ENCODE data around the gene ESF1.
"Not testable (repeated sequence)": the region's sequence is repeated elsewhere in the genome, so short reads cannot be mapped to it uniquely, and the experiment has no call there.

Gene ESF1

GRCh38 chr20:13741879-13742278 is 42.8 kb downstream of the ESF1 start:
- no peak for DNase-seq (ENCODE audit: low read depth, low spot score)
- Histone ChIP-seq H3K27me3 (ENCODE audit: insufficient read depth, insufficient read length) (no peaks in the 10 kb centered on the region), H3K4me1 (ENCODE audit: insufficient read depth, insufficient read length) (no peaks in the 10 kb centered on the region), H3K4me3 (ENCODE audit: insufficient read length, low read depth) (no peak overlapping the region), H3K9ac (ENCODE audit: insufficient read length, low read depth) (no peak overlapping the region), H3K9me3 (ENCODE audit: insufficient read depth, low read length) (peaks cover 7% of the 10 kb centered on the region; the same call in 1 of the 2 replicates), H3K36me3 (ENCODE audit: insufficient read depth, insufficient read length, low read length) (peaks cover 11% of the 10 kb centered on the region)
- TF ChIP-seq SUZ12 (IDR thresholded peaks at IDR 0.05; ENCODE audit: extremely low read depth, insufficient read depth, insufficient read length) (no peak), ZNF274 (IDR thresholded peaks at IDR 0.05; ENCODE audit: low read depth, low read length) (no peak), YY1 (IDR thresholded peaks at IDR 0.05; ENCODE audit: insufficient read depth, insufficient read length) (no peak)

GRCh38 chr20:13739731-13740649 is 44.7 kb downstream of the ESF1 start:
- H3K9me3 ChIP-seq (ENCODE audit: insufficient read depth, low read length), result peaks cover 7% of the 10 kb centered on the region; the same call in 1 of the 2 replicates
- H3K9ac ChIP-seq (ENCODE audit: insufficient read length, low read depth), result no peak overlapping the region
- H3K36me3 ChIP-seq (ENCODE audit: insufficient read depth, insufficient read length, low read length), result peaks cover 15% of the 10 kb centered on the region
- H3K27me3 ChIP-seq (ENCODE audit: insufficient read depth, insufficient read length), result no peaks in the 10 kb centered on the region
- H3K4me1 ChIP-seq (ENCODE audit: insufficient read depth, insufficient read length), result no peaks in the 10 kb centered on the region
- no peak overlapping the region for H3K4me3 ChIP-seq (ENCODE audit: insufficient read length, low read depth)
- no peak for TF ChIP-seq ZNF274 (IDR thresholded peaks at IDR 0.05; ENCODE audit: low read depth, low read length)
- TF ChIP-seq YY1 (IDR thresholded peaks at IDR 0.05; ENCODE audit: insufficient read depth, insufficient read length), result no peak
- no peak for TF ChIP-seq SUZ12 (IDR thresholded peaks at IDR 0.05; ENCODE audit: extremely low read depth, insufficient read depth, insufficient read length)
- DNase-seq (ENCODE audit: low read depth, low spot score), result no peak

GRCh38 chr20:13738187-13738586 is 46.5 kb downstream of the ESF1 start:
- H3K36me3 ChIP-seq (ENCODE audit: insufficient read depth, insufficient read length, low read length), result peaks cover 18% of the 10 kb centered on the region
- DNase-seq (ENCODE audit: low read depth, low spot score); H3K9me3 ChIP-seq (ENCODE audit: insufficient read depth, low read length); H3K9ac ChIP-seq (ENCODE audit: insufficient read length, low read depth); H3K4me3 ChIP-seq (ENCODE audit: insufficient read length, low read depth); H3K4me1 ChIP-seq (ENCODE audit: insufficient read depth, insufficient read length); H3K27me3 ChIP-seq (ENCODE audit: insufficient read depth, insufficient read length): not testable (repeated sequence)

- no peaks in the 10 kb centered on the region for H3K4me1 ChIP-seq (ENCODE audit: insufficient read depth, insufficient read length)
- H3K27me3 ChIP-seq (ENCODE audit: insufficient read depth, insufficient read length), result no peaks in the 10 kb centered on the region
- TF ChIP-seq SUZ12 (IDR thresholded peaks at IDR 0.05; ENCODE audit: extremely low read depth, insufficient read depth, insufficient read length), result no peak
- no peak for TF ChIP-seq ZNF274 (IDR thresholded peaks at IDR 0.05; ENCODE audit: low read depth, low read length)
- TF ChIP-seq YY1 (IDR thresholded peaks at IDR 0.05; ENCODE audit: insufficient read depth, insufficient read length), result no peak
- H3K9me3 ChIP-seq (ENCODE audit: insufficient read depth, low read length), result peaks cover 7% of the 10 kb centered on the region; the same call in 1 of the 2 replicates
- H3K9ac ChIP-seq (ENCODE audit: insufficient read length, low read depth), result no peak overlapping the region
- DNase-seq (ENCODE audit: low read depth, low spot score), result no peak
- H3K36me3 ChIP-seq (ENCODE audit: insufficient read depth, insufficient read length, low read length), result peaks cover 30% of the 10 kb centered on the region
- no peak overlapping the region for H3K4me3 ChIP-seq (ENCODE audit: insufficient read length, low read depth)
These were observed 48.1 kb downstream of the ESF1 start for GRCh38 chr20:13736436-13737191.

- Histone ChIP-seq H3K27me3 (ENCODE audit: insufficient read depth, insufficient read length) (no peaks in the 10 kb centered on the region), H3K9ac (ENCODE audit: insufficient read length, low read depth) (no peak overlapping the region), H3K4me3 (ENCODE audit: insufficient read length, low read depth) (no peak overlapping the region), H3K9me3 (ENCODE audit: insufficient read depth, low read length) (peaks cover 4% of the 10 kb centered on the region; the same call in 1 of the 2 replicates), H3K4me1 (ENCODE audit: insufficient read depth, insufficient read length) (no peaks in the 10 kb centered on the region), H3K36me3 (ENCODE audit: insufficient read depth, insufficient read length, low read length) (peaks cover 25% of the 10 kb centered on the region)
- DNase-seq (ENCODE audit: low read depth, low spot score), result no peak
- no peak for TF ChIP-seq YY1 (IDR thresholded peaks at IDR 0.05; ENCODE audit: insufficient read depth, insufficient read length)
- no peak for TF ChIP-seq SUZ12 (IDR thresholded peaks at IDR 0.05; ENCODE audit: extremely low read depth, insufficient read depth, insufficient read length)
- TF ChIP-seq ZNF274 (IDR thresholded peaks at IDR 0.05; ENCODE audit: low read depth, low read length), result no peak
These were observed 48.9 kb downstream of the ESF1 start for GRCh38 chr20:13735826-13736225.

GRCh38 chr20:13723011-13723410 is 61.7 kb downstream of the ESF1 start:
- no peak overlapping the region for H3K4me3 ChIP-seq (ENCODE audit: insufficient read length, low read depth)
- no peak overlapping the region for H3K9ac ChIP-seq (ENCODE audit: insufficient read length, low read depth)
- H3K4me1 ChIP-seq (ENCODE audit: insufficient read depth, insufficient read length), result no peaks in the 10 kb centered on the region
- DNase-seq (ENCODE audit: low read depth, low spot score), result no peak
- TF ChIP-seq SUZ12 (IDR thresholded peaks at IDR 0.05; ENCODE audit: extremely low read depth, insufficient read depth, insufficient read length) (no peak), ZNF274 (IDR thresholded peaks at IDR 0.05; ENCODE audit: low read depth, low read length) (no peak), YY1 (IDR thresholded peaks at IDR 0.05; ENCODE audit: insufficient read depth, insufficient read length) (no peak)
- no peaks in the 10 kb centered on the region for H3K9me3 ChIP-seq (ENCODE audit: insufficient read depth, low read length)
- H3K27me3 ChIP-seq (ENCODE audit: insufficient read depth, insufficient read length), result no peaks in the 10 kb centered on the region
- peaks cover 29% of the 10 kb centered on the region for H3K36me3 ChIP-seq (ENCODE audit: insufficient read depth, insufficient read length, low read length)

GRCh38 chr20:13718171-13718570 is 66.5 kb downstream of the ESF1 start:
- H3K9me3 ChIP-seq (ENCODE audit: insufficient read depth, low read length), result no peaks in the 10 kb centered on the region
- DNase-seq (ENCODE audit: low read depth, low spot score), result no peak
- peaks cover 33% of the 10 kb centered on the region for H3K36me3 ChIP-seq (ENCODE audit: insufficient read depth, insufficient read length, low read length)
- no peaks in the 10 kb centered on the region for H3K27me3 ChIP-seq (ENCODE audit: insufficient read depth, insufficient read length)
- TF ChIP-seq ZNF274 (IDR thresholded peaks at IDR 0.05; ENCODE audit: low read depth, low read length) (no peak), YY1 (IDR thresholded peaks at IDR 0.05; ENCODE audit: insufficient read depth, insufficient read length) (no peak), SUZ12 (IDR thresholded peaks at IDR 0.05; ENCODE audit: extremely low read depth, insufficient read depth, insufficient read length) (no peak)
- H3K9ac ChIP-seq (ENCODE audit: insufficient read length, low read depth), result no peak overlapping the region
- H3K4me3 ChIP-seq (ENCODE audit: insufficient read length, low read depth), result no peak overlapping the region
- H3K4me1 ChIP-seq (ENCODE audit: insufficient read depth, insufficient read length), result no peaks in the 10 kb centered on the region
